Measurements from ENCODE around the gene IFT172.
"Not testable (repeated sequence)": the region's sequence is repeated elsewhere in the genome, so short reads cannot be mapped to it uniquely, and the experiment has no call there.

The IFT172 gene

GRCh38 chr2:27428213-27428977 lies 61.1 kb downstream of the IFT172 start, which contains the start of gene NRBP1:
NRBP1 (plus strand) TSS chr2:27428631; CDS start chr2:27433274, 4,643 bp downstream.
- DNase-seq (ENCODE audit: low read depth) = peak; percentile 85

- DNase-seq (ENCODE audit: low read depth) = no peak
Observed at GRCh38 chr2:27427863-27428212, 61.7 kb downstream of the IFT172 start.

- not testable (repeated sequence) for DNase-seq (ENCODE audit: low read depth)
Observed at GRCh38 chr2:27425039-27425438, 64.5 kb downstream of the IFT172 start.

GRCh38 chr2:27422958-27423357 lies 66.6 kb downstream of the IFT172 start:
- DNase-seq (ENCODE audit: low read depth) = no peak

- no peak for DNase-seq (ENCODE audit: low read depth)
Observed at GRCh38 chr2:27421660-27422250, 67.8 kb downstream of the IFT172 start.

- DNase-seq (ENCODE audit: low read depth) = no peak
Observed at GRCh38 chr2:27420996-27421395, 68.5 kb downstream of the IFT172 start.

- DNase-seq (ENCODE audit: low read depth) = no peak
Observed at GRCh38 chr2:27416151-27416550, 73.4 kb downstream of the IFT172 start.

- no peak for DNase-seq (ENCODE audit: low read depth)
Observed at GRCh38 chr2:27412419-27413152, 77.0 kb downstream of the IFT172 start.

- peak; percentile 95 for DNase-seq (ENCODE audit: low read depth)
Observed at GRCh38 chr2:27409321-27410073, 80.0 kb downstream of the IFT172 start, which contains the start of gene PPM1G. PPM1G (minus strand) TSS chr2:27409591; CDS start chr2:27409422, 169 bp downstream.

- DNase-seq (ENCODE audit: low read depth) = peak; percentile 28
Observed at GRCh38 chr2:27408601-27409320, 80.8 kb downstream of the IFT172 start.

- DNase-seq (ENCODE audit: low read depth) = no peak
Observed at GRCh38 chr2:27407798-27408491, 81.6 kb downstream of the IFT172 start.

GRCh38 chr2:27400348-27401135 lies 89.0 kb downstream of the IFT172 start:
- no peak for DNase-seq (ENCODE audit: low read depth)

- DNase-seq (ENCODE audit: low read depth) = no peak
Observed at GRCh38 chr2:27398962-27399361, 90.6 kb downstream of the IFT172 start.

Data from stimulated activated CD8-positive, alpha-beta memory T cell treated with anti-CD3 and anti-CD28 coated beads, Interleukin-4, amount 100 ng/mL, for 24 hours (primary cell).